ENCODE results near the gene CHST1.

Gene CHST1

GRCh38 chr11:45662096-45662664, 3.2 kb downstream of the CHST1 start:
- Histone ChIP-seq H3K27me3 (ENCODE audit: insufficient read depth, poor library complexity, severe bottlenecking) (peaks cover 65% of the 10 kb centered on the region), H3K4me3 (replicated peaks; ENCODE audit: insufficient read depth, low read length) (no peak overlapping the region), H3K27ac (replicated peaks) (no peak overlapping the region)
- no peak for DNase-seq (ENCODE audit: low read depth in 1 of 2, low spot score in 1 of 2)
- TF ChIP-seq GABPA (IDR thresholded peaks at IDR 0.05; ENCODE audit: low read depth) (no peak), SPI1 (IDR thresholded peaks at IDR 0.05; ENCODE audit: borderline replicate concordance, low read depth) (no peak), POLR2AphosphoS5 (IDR thresholded peaks at IDR 0.05; ENCODE audit: low read depth) (no peak)
- TF ChIP-seq, protein P1, sequence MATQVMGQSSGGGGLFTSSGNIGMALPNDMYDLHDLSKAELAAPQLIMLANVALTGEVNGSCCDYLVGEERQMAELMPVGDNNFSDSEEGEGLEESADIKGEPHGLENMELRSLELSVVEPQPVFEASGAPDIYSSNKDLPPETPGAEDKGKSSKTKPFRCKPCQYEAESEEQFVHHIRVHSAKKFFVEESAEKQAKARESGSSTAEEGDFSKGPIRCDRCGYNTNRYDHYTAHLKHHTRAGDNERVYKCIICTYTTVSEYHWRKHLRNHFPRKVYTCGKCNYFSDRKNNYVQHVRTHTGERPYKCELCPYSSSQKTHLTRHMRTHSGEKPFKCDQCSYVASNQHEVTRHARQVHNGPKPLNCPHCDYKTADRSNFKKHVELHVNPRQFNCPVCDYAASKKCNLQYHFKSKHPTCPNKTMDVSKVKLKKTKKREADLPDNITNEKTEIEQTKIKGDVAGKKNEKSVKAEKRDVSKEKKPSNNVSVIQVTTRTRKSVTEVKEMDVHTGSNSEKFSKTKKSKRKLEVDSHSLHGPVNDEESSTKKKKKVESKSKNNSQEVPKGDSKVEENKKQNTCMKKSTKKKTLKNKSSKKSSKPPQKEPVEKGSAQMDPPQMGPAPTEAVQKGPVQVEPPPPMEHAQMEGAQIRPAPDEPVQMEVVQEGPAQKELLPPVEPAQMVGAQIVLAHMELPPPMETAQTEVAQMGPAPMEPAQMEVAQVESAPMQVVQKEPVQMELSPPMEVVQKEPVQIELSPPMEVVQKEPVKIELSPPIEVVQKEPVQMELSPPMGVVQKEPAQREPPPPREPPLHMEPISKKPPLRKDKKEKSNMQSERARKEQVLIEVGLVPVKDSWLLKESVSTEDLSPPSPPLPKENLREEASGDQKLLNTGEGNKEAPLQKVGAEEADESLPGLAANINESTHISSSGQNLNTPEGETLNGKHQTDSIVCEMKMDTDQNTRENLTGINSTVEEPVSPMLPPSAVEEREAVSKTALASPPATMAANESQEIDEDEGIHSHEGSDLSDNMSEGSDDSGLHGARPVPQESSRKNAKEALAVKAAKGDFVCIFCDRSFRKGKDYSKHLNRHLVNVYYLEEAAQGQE (IDR thresholded peaks at IDR 0.05; ENCODE audit: insufficient replicate concordance, low read depth): no peak
- TF ChIP-seq, protein P2, sequence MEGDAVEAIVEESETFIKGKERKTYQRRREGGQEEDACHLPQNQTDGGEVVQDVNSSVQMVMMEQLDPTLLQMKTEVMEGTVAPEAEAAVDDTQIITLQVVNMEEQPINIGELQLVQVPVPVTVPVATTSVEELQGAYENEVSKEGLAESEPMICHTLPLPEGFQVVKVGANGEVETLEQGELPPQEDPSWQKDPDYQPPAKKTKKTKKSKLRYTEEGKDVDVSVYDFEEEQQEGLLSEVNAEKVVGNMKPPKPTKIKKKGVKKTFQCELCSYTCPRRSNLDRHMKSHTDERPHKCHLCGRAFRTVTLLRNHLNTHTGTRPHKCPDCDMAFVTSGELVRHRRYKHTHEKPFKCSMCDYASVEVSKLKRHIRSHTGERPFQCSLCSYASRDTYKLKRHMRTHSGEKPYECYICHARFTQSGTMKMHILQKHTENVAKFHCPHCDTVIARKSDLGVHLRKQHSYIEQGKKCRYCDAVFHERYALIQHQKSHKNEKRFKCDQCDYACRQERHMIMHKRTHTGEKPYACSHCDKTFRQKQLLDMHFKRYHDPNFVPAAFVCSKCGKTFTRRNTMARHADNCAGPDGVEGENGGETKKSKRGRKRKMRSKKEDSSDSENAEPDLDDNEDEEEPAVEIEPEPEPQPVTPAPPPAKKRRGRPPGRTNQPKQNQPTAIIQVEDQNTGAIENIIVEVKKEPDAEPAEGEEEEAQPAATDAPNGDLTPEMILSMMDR (IDR thresholded peaks at IDR 0.05; ENCODE audit: insufficient read depth, low read length): no peak

DNA sequence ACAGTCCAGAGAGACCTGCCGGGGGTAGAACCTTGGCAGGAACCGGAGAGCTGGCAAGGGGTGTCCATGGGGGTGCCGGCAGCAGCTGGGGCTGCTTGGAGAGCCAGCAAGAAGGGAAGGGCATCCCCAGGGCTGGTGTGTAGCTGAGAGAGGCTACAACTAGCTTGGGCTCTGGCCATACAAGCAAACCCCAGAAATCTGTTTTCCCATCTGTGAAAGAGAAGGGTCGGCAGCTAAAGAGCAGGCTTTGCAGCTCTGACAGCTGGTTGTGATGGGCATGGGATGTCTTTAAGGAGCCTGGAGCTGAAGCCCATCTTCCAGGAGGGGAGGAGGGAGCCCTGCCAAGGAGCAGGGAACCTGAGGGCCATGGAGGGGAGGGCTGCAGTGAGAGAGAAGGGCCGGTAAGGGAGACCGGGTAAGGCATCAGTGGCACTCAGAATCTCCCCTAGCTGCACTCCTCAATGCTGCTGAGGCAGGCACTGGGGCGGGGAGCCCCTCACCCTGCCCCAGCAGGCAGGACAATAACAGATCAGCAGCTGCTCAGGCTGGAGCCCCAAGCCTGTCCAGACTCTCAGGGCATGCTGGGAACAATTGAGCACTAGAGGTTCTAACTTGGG, 3.9 kb downstream of the CHST1 start:
- DNase-seq (ENCODE audit: low read depth in 1 of 2, low spot score in 1 of 2): no peak
- no peak overlapping the region for H3K4me3 ChIP-seq (replicated peaks; ENCODE audit: insufficient read depth, low read length)
- H3K27ac ChIP-seq (replicated peaks): no peak overlapping the region
- H3K27me3 ChIP-seq (ENCODE audit: insufficient read depth, poor library complexity, severe bottlenecking): peaks cover 63% of the 10 kb centered on the region
- TF ChIP-seq, protein P2 (IDR thresholded peaks at IDR 0.05; ENCODE audit: insufficient read depth, low read length): no peak
- TF ChIP-seq SPI1 (IDR thresholded peaks at IDR 0.05; ENCODE audit: borderline replicate concordance, low read depth): no peak
- TF ChIP-seq, protein P1 (IDR thresholded peaks at IDR 0.05; ENCODE audit: insufficient replicate concordance, low read depth): no peak
- TF ChIP-seq GABPA (IDR thresholded peaks at IDR 0.05; ENCODE audit: low read depth): no peak
- no peak for TF ChIP-seq POLR2AphosphoS5 (IDR thresholded peaks at IDR 0.05; ENCODE audit: low read depth)

GRCh38 chr11:45660729-45661438, 4.5 kb downstream of the CHST1 start:
- H3K27me3 ChIP-seq (ENCODE audit: insufficient read depth, poor library complexity, severe bottlenecking): peaks cover 56% of the 10 kb centered on the region
- H3K27ac ChIP-seq (replicated peaks): no peak overlapping the region
- TF ChIP-seq, protein P2 (IDR thresholded peaks at IDR 0.05; ENCODE audit: insufficient read depth, low read length): no peak
- TF ChIP-seq POLR2AphosphoS5 (IDR thresholded peaks at IDR 0.05; ENCODE audit: low read depth) (no peak), GABPA (IDR thresholded peaks at IDR 0.05; ENCODE audit: low read depth) (no peak), SPI1 (IDR thresholded peaks at IDR 0.05; ENCODE audit: borderline replicate concordance, low read depth) (no peak)
- TF ChIP-seq, protein P1 (IDR thresholded peaks at IDR 0.05; ENCODE audit: insufficient replicate concordance, low read depth): no peak
- H3K4me3 ChIP-seq (replicated peaks; ENCODE audit: insufficient read depth, low read length): no peak overlapping the region
- DNase-seq (ENCODE audit: low read depth in 1 of 2, low spot score in 1 of 2): no peak
